ENCODE results near the gene ADCY3. TPM values are rescaled to one million over a fixed set of nuclear protein-coding genes. Genes with fewer than 3 reads are reported as not detected.

ADCY3 gene
- polyA plus RNA-seq, 1 of the 3 experiments (the other 2 are of a cell fraction), result 53.9 TPM

DNA sequence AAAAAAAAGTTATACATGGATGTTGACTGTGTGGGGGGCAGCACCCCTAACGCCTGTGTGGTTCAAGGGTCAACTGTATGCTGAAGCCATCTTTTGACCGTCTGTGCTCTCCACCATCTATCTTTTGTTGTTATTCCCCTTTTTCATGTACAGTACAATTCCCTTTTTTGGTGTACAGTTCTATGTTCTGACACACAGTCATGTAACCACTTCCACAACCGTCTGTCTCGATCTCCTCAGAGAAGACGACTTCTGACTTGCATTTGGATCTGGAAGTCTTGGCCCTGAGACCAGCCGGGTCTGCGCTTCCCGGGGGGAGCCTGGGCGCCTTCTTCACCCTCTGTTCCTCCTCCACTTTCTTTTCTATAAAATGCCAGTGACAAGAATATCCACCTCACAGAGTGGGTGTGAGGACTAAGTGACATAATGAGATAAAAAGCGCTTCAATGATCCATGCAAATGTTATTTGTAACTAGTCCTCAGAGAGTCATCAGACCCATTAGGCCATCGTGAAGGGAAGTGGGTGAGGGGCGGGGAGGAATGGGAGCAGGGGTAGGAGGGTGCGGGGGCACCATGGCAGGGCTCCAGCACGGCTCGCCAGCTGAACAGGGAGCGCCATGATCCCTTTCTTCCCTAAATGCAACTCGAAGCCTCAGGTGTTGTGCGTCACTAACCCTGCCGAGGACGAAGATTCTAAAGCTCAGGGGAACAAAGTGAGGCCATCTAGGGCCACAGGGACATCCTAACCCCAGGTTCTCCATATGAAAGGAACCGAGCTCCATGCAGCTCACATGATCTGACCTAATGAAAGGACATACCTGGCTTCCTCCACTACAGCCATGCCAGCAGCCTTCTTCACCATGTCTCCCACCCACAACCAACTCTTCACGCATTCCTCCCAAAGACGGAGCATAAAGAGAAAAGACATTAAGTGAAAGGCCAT is 16.6 kb downstream of the ADCY3 start (continued):
- TF ChIP-seq, protein P1, sequence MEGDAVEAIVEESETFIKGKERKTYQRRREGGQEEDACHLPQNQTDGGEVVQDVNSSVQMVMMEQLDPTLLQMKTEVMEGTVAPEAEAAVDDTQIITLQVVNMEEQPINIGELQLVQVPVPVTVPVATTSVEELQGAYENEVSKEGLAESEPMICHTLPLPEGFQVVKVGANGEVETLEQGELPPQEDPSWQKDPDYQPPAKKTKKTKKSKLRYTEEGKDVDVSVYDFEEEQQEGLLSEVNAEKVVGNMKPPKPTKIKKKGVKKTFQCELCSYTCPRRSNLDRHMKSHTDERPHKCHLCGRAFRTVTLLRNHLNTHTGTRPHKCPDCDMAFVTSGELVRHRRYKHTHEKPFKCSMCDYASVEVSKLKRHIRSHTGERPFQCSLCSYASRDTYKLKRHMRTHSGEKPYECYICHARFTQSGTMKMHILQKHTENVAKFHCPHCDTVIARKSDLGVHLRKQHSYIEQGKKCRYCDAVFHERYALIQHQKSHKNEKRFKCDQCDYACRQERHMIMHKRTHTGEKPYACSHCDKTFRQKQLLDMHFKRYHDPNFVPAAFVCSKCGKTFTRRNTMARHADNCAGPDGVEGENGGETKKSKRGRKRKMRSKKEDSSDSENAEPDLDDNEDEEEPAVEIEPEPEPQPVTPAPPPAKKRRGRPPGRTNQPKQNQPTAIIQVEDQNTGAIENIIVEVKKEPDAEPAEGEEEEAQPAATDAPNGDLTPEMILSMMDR (IDR thresholded peaks at IDR 0.05), result no peak

DNA sequence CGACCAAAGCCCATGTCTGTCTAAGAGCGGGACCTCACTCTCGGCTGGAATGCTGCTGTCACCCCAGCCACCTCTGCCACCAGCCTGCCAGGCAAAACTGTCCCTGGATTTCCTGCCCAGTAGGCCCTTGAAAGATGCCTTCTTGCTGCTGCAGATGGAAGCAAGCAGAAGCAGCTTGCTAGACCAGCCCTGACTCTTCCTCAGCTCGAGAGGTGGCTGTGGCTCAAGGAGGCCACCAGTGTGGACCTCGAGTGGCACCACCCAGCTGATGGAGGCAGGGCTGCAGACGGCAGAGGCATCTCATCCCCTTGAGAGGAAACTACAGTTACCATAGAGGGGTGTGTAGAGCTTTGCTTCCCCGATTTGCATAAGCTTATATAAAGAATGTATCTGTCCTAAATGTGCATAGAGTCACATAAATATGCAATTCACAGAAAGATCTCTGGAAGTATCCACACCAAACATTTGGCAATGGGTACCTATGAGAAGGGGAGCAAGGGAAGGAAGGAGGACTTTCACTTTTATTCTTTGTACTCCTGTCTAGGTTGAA is 20.6 kb downstream of the ADCY3 start:
- Histone ChIP-seq H4K20me1 (ENCODE audit: insufficient read depth) (no peaks in the 10 kb centered on the region), H2AFZ (ENCODE audit: low read depth) (no peak overlapping the region), H3K9me3 (peaks cover 8% of the 10 kb centered on the region; the same call in 1 of the 2 replicates), H3K4me2 (no peak overlapping the region), H3K27ac (ENCODE audit: low read depth in 2 of 2, low read length in 1 of 2) (no peak overlapping the region), H3K4me1 (ENCODE audit: control insufficient read depth in 1 of 2, insufficient read depth in 2 of 2, low read depth in 1 of 2, low read length in 1 of 2) (no peaks in the 10 kb centered on the region), H3K79me2 (ENCODE audit: insufficient read depth) (no peaks in the 10 kb centered on the region), H3F3A (replicated peaks; ENCODE audit: insufficient read depth) (peaks cover 6% of the 10 kb centered on the region), H3K36me3 (replicated peaks in 1 of 2; ENCODE audit: control insufficient read depth in 1 of 2, insufficient read depth in 2 of 2, low read length in 1 of 2) (peaks cover 0 to 17% of the 10 kb centered on the region in 2 experiments), H3K4me3 (ENCODE audit: low read depth in 2 of 2, low read length in 1 of 2) (no peak overlapping the region), H3K9ac (no peak overlapping the region), H3K27me3 (ENCODE audit: insufficient read depth) (no peaks in the 10 kb centered on the region), H3K9me2 (no peaks in the 10 kb centered on the region)
- DNase-seq, result no peak
- POLR2A ChIA-PET, result interaction anchor here (0.6 kb wide), 1 partner anchor 298 kb away, joined by 3 read pairs; no protein-coding TSS in a partner anchor
- 95% methylated on average over 7 of the region's 7 CpGs for WGBS (ENCODE audit: low lambda C conversion rate)
- TF ChIP-seq MXI1 (IDR thresholded peaks at IDR 0.05; ENCODE audit: low read depth, low read length), result no peak
- no peak for TF ChIP-seq ELF1 (IDR thresholded peaks at IDR 0.05)
- TF ChIP-seq SIN3A (IDR thresholded peaks at IDR 0.05; ENCODE audit: borderline replicate concordance, low read depth, low read length), result no peak
- no peak for TF ChIP-seq JUND (IDR thresholded peaks at IDR 0.05)
- no peak for TF ChIP-seq NRF1 (IDR thresholded peaks at IDR 0.05; ENCODE audit: low read depth, low read length)
- TF ChIP-seq GATA2 (CRISPR knock-in tag; IDR thresholded peaks at IDR 0.05), result no peak
- no peak for TF ChIP-seq YY1 (IDR thresholded peaks at IDR 0.05; ENCODE audit: low read depth)
- TF ChIP-seq, protein P2, sequence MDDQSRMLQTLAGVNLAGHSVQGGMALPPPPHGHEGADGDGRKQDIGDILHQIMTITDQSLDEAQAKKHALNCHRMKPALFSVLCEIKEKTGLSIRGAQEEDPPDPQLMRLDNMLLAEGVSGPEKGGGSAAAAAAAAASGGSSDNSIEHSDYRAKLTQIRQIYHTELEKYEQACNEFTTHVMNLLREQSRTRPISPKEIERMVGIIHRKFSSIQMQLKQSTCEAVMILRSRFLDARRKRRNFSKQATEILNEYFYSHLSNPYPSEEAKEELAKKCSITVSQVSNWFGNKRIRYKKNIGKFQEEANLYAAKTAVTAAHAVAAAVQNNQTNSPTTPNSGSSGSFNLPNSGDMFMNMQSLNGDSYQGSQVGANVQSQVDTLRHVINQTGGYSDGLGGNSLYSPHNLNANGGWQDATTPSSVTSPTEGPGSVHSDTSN (IDR thresholded peaks at IDR 0.05), result no peak
- no peak for TF ChIP-seq TCF12 (IDR thresholded peaks at IDR 0.05)
- TF ChIP-seq FOSL2 (IDR thresholded peaks at IDR 0.05; ENCODE audit: borderline replicate concordance, low read depth), result no peak
- CTCF ChIA-PET, result interaction anchor here (1.1 to 1.4 kb wide), 2 partner anchors 13 to 73 kb away, joined by 3 read pairs; no protein-coding TSS in a partner anchor
